ENCODE data around the gene GPR155. TPM values are rescaled to one million over a fixed set of nuclear protein-coding genes. Genes with fewer than 3 reads are reported as not detected.
A peak's percentile ranks its signal among the peaks of the same experiment; 100 is the strongest.
"Not testable (repeated sequence)": the region's sequence is repeated elsewhere in the genome, so short reads cannot be mapped to it uniquely, and the experiment has no call there.

Gene GPR155
- total RNA-seq, 2 experiments from 2014 or later = 8.6 to 11.3 TPM

- H3K4me1 Mint-ChIP-seq = peaks cover 79% of the 10 kb centered on the region
- ATAC-seq (no peak), DNase-seq (no peak)
- ChIA-PET CTCF (interaction anchor here (1.2 to 1.7 kb wide), 2 partner anchors 29 to 71 kb away, joined by 3 to 6 read pairs; no protein-coding TSS in a partner anchor), POLR2A (interaction anchor here (0.7 kb wide), 1 partner anchor 126 kb away, joined by 3 read pairs; no protein-coding TSS in a partner anchor)
- H3K27me3 Mint-ChIP-seq = no peaks in the 10 kb centered on the region
- intact Hi-C loops (cut with DNase I, micrococcal nuclease) = loop anchor here (2.0 to 10.0 kb wide), 3 partner anchors 105 to 1357 kb away; partner anchors contain the start of gene WIPF1 (in 1 of the 2)
- H3K9me3 Mint-ChIP-seq (ENCODE audit: low read depth) = peaks cover 4% of the 10 kb centered on the region
- H3K4me3 Mint-ChIP-seq = no peak overlapping the region
- peak overlapping the region; percentile 63 for H3K27ac Mint-ChIP-seq
- H3K36me3 Mint-ChIP-seq (ENCODE audit: low read depth) = peaks cover 2% of the 10 kb centered on the region
Observed at GRCh38 chr2:174491947-174492346, 5.1 kb upstream of the GPR155 start.

GRCh38 chr2:174490051-174490450, 3.2 kb upstream of the GPR155 start:
- peak overlapping the region; percentile 46 for H3K4me3 Mint-ChIP-seq
- H3K27me3 Mint-ChIP-seq = no peaks in the 10 kb centered on the region
- DNase-seq = no peak
- H3K27ac Mint-ChIP-seq = peak overlapping the region; percentile 87
- peaks cover 66% of the 10 kb centered on the region for H3K4me1 Mint-ChIP-seq
- ChIA-PET CTCF (interaction anchor here (0.7 to 1.5 kb wide), 4 partner anchors 107 to 465 kb away, joined by 3 to 4 read pairs (median 4); partner anchors contain the start of gene WIPF1), POLR2A (no interaction called here)
- ATAC-seq = no peak
- peaks cover 4% of the 10 kb centered on the region for H3K9me3 Mint-ChIP-seq (ENCODE audit: low read depth)
- intact Hi-C loops (cut with DNase I, micrococcal nuclease) = loop anchor here in 1 of 2 experiments (10.0 kb wide), 2 partner anchors 345 to 1355 kb away; no protein-coding TSS in a partner anchor
- peaks cover 2% of the 10 kb centered on the region for H3K36me3 Mint-ChIP-seq (ENCODE audit: low read depth)

GRCh38 chr2:174489520-174489919, 2.7 kb upstream of the GPR155 start:
- not testable (repeated sequence) for H3K27me3 Mint-ChIP-seq; ATAC-seq; H3K9me3 Mint-ChIP-seq (ENCODE audit: low read depth); H3K36me3 Mint-ChIP-seq (ENCODE audit: low read depth)
- Mint-ChIP-seq H3K27ac (peak overlapping the region; percentile 87), H3K4me1 (peaks cover 67% of the 10 kb centered on the region), H3K4me3 (peak overlapping the region; percentile 46)
- peak; percentile 24 for DNase-seq
- CTCF ChIA-PET = interaction anchor here (0.7 to 1.5 kb wide), 4 partner anchors 108 to 464 kb away, joined by 3 to 4 read pairs (median 4); partner anchors contain the start of gene WIPF1
- POLR2A ChIA-PET = interaction anchor here (0.7 kb wide), 1 partner anchor 170 kb away, joined by 3 read pairs; no protein-coding TSS in a partner anchor
- intact Hi-C loops (cut with DNase I, micrococcal nuclease) = loop anchor here (5.0 kb wide), 2 partner anchors 678 to 693 kb away; partner anchors contain the start of genes ATF2 (in 1 of the 2) and ATP5MC3 (in 1 of the 2)

GRCh38 chr2:174487820-174488162, 962 bp upstream of the GPR155 start:
- Mint-ChIP-seq H3K9me3 (ENCODE audit: low read depth) (peaks cover 4% of the 10 kb centered on the region), H3K27me3 (no peaks in the 10 kb centered on the region), H3K4me1 (peaks cover 55% of the 10 kb centered on the region), H3K4me3 (peak overlapping the region; percentile 98), H3K27ac (peak overlapping the region; percentile 51), H3K36me3 (ENCODE audit: low read depth) (peaks cover 4% of the 10 kb centered on the region)
- intact Hi-C loops (cut with DNase I, micrococcal nuclease) = loop anchor here (1.0 to 5.0 kb wide), 11 partner anchors 85 to 1932 kb away; partner anchors contain the start of genes ATF2 (in 2 of the 2), SCRN3 (in 2 of the 2), ATP5MC3 (in 1 of the 2) and OLA1 (in 1 of the 2)
- ChIA-PET CTCF (interaction anchor here (0.9 to 1.3 kb wide), 3 partner anchors 11 to 34 kb away, joined by 3 to 6 read pairs (median 3); no protein-coding TSS in a partner anchor), POLR2A (no interaction called here)
- no peak for ATAC-seq
- DNase-seq = no peak

GRCh38 chr2:174487108-174487819, 435 bp upstream of the GPR155 start:
- ATAC-seq (peak; percentile 94), DNase-seq (peak; percentile 100)
- H3K4me1 Mint-ChIP-seq = peaks cover 52% of the 10 kb centered on the region
- ChIA-PET CTCF (interaction anchor here (0.9 to 2.4 kb wide), 4 partner anchors 11 to 106 kb away, joined by 3 to 6 read pairs (median 4); no protein-coding TSS in a partner anchor), POLR2A (no interaction called here)
- peaks cover 6% of the 10 kb centered on the region for H3K36me3 Mint-ChIP-seq (ENCODE audit: low read depth)
- peak overlapping the region; percentile 94 for H3K27ac Mint-ChIP-seq
- intact Hi-C loops (cut with DNase I, micrococcal nuclease) = loop anchor here (1.0 to 5.0 kb wide), 11 partner anchors 85 to 1932 kb away; partner anchors contain the start of genes ATF2 (in 2 of the 2), SCRN3 (in 2 of the 2), ATP5MC3 (in 1 of the 2) and OLA1 (in 1 of the 2)
- H3K9me3 Mint-ChIP-seq (ENCODE audit: low read depth) = peaks cover 4% of the 10 kb centered on the region
- no peaks in the 10 kb centered on the region for H3K27me3 Mint-ChIP-seq
- peak overlapping the region; percentile 98 for H3K4me3 Mint-ChIP-seq

- H3K27ac Mint-ChIP-seq = peak overlapping the region; percentile 92
- DNase-seq = peak; percentile 56
- peaks cover 41% of the 10 kb centered on the region for H3K4me1 Mint-ChIP-seq
- intact Hi-C loops (cut with DNase I, micrococcal nuclease) = loop anchor here (2.0 to 5.0 kb wide), 4 partner anchors 91 to 696 kb away; partner anchors contain the start of genes ATF2 (in 1 of the 2), ATP5MC3 (in 1 of the 2) and SCRN3 (in 1 of the 2)
- H3K9me3 Mint-ChIP-seq (ENCODE audit: low read depth) = peaks cover 4% of the 10 kb centered on the region
- no peaks in the 10 kb centered on the region for H3K27me3 Mint-ChIP-seq
- H3K36me3 Mint-ChIP-seq (ENCODE audit: low read depth) = peaks cover 12% of the 10 kb centered on the region
- H3K4me3 Mint-ChIP-seq = peak overlapping the region; percentile 98
- ChIA-PET CTCF (interaction anchor here (0.6 to 3.1 kb wide), 12 partner anchors 7 to 202 kb away, joined by 3 to 11 read pairs (median 4); no protein-coding TSS in a partner anchor), POLR2A (interaction anchor here (0.7 kb wide), 2 partner anchors 111 to 171 kb away, joined by 3 to 9 read pairs; partner anchors contain the start of gene WIPF1)
- ATAC-seq = peak; percentile 17
Observed at GRCh38 chr2:174485788-174486562, 854 bp downstream of the GPR155 start.

- POLR2A ChIA-PET = interaction anchor here (0.7 to 1.0 kb wide), 2 partner anchors 112 to 170 kb away, joined by 3 to 9 read pairs; partner anchors contain the start of gene WIPF1
- Mint-ChIP-seq H3K4me3 (peak overlapping the region; percentile 98), H3K27ac (peak overlapping the region; percentile 26), H3K4me1 (peaks cover 33% of the 10 kb centered on the region), H3K36me3 (ENCODE audit: low read depth) (peaks cover 12% of the 10 kb centered on the region)
- CTCF ChIA-PET = interaction anchor here (1.0 to 3.2 kb wide), 15 partner anchors 8 to 203 kb away, joined by 3 to 14 read pairs (median 4); no protein-coding TSS in a partner anchor
- not testable (repeated sequence) for ATAC-seq; H3K27me3 Mint-ChIP-seq; H3K9me3 Mint-ChIP-seq (ENCODE audit: low read depth); DNase-seq
- intact Hi-C loops (cut with DNase I, micrococcal nuclease) = loop anchor here (5.0 kb wide), 2 partner anchors 682 to 697 kb away; partner anchors contain the start of genes ATF2 (in 1 of the 2) and ATP5MC3 (in 1 of the 2)
Observed at GRCh38 chr2:174485045-174485444, 1.8 kb downstream of the GPR155 start.

GRCh38 chr2:174484573-174484972, 2.3 kb downstream of the GPR155 start:
- DNase-seq = peak; percentile 27

GRCh38 chr2:174482854-174483253, 4.0 kb downstream of the GPR155 start:
- Mint-ChIP-seq H3K9me3 (ENCODE audit: low read depth) (peaks cover under 1% of the 10 kb centered on the region), H3K4me1 (peaks cover 15% of the 10 kb centered on the region), H3K27ac (no peak overlapping the region), H3K36me3 (ENCODE audit: low read depth) (peaks cover 14% of the 10 kb centered on the region), H3K4me3 (no peak overlapping the region), H3K27me3 (no peaks in the 10 kb centered on the region)
- no peak for ATAC-seq
- intact Hi-C loops (cut with DNase I, micrococcal nuclease) = loop anchor here in 1 of 2 experiments (2.0 kb wide), 1 partner anchor 14 kb away; no protein-coding TSS in a partner anchor
- CTCF ChIA-PET = interaction anchor here (0.6 to 3.2 kb wide), 7 partner anchors 10 to 693 kb away, joined by 3 to 14 read pairs (median 5); no protein-coding TSS in a partner anchor
- DNase-seq = no peak
- POLR2A ChIA-PET = interaction anchor here (0.6 kb wide), 1 partner anchor 125 kb away, joined by 3 read pairs; no protein-coding TSS in a partner anchor

More at GRCh38 chr2:174484573-174484972, 2.3 kb downstream of the GPR155 start:
- intact Hi-C loops (cut with DNase I, micrococcal nuclease) = no loop called here
- Mint-ChIP-seq H3K36me3 (ENCODE audit: low read depth) (peaks cover 12% of the 10 kb centered on the region), H3K4me3 (peak overlapping the region; percentile 98), H3K9me3 (ENCODE audit: low read depth) (peaks cover 4% of the 10 kb centered on the region), H3K27ac (peak overlapping the region; percentile 26), H3K27me3 (no peaks in the 10 kb centered on the region), H3K4me1 (peaks cover 28% of the 10 kb centered on the region)
- ChIA-PET POLR2A (interaction anchor here (0.5 to 1.0 kb wide), 4 partner anchors 59 to 149 kb away, joined by 3 to 4 read pairs (median 3); partner anchors contain the start of gene WIPF1), CTCF (interaction anchor here (0.6 to 3.2 kb wide), 14 partner anchors 9 to 131 kb away, joined by 3 to 14 read pairs (median 4); no protein-coding TSS in a partner anchor)
- ATAC-seq = no peak

GRCh38 chr2:174477759-174478158, 9.1 kb downstream of the GPR155 start:
- intact Hi-C loops (cut with DNase I, micrococcal nuclease) = no loop called here
- no peak overlapping the region for H3K27ac Mint-ChIP-seq
- ChIA-PET CTCF (interaction anchor here (1.1 kb wide), 1 partner anchor 208 kb away, joined by 3 read pairs; no protein-coding TSS in a partner anchor), POLR2A (no interaction called here)
- no peaks in the 10 kb centered on the region for H3K9me3 Mint-ChIP-seq (ENCODE audit: low read depth)
- H3K36me3 Mint-ChIP-seq (ENCODE audit: low read depth) = peaks cover 15% of the 10 kb centered on the region
- DNase-seq (no peak), ATAC-seq (no peak)
- peaks cover 4% of the 10 kb centered on the region for H3K4me1 Mint-ChIP-seq
- H3K4me3 Mint-ChIP-seq = no peak overlapping the region
- no peaks in the 10 kb centered on the region for H3K27me3 Mint-ChIP-seq

Data from activated CD4-positive, alpha-beta T cell treated with anti-CD3 and anti-CD28 coated beads for 36 hours (primary cell).